Kidney epithelial cell (primary cell): Measurements from ENCODE around the gene GFY. TPM values are rescaled to one million over a fixed set of nuclear protein-coding genes. Genes with fewer than 3 reads are reported as not detected.

ENCODE experiments used
- DNase-seq: peaks from one replicate; pipeline ENCODE4 v3.0.0-alpha.2; 2010; ENCODE audit warnings: low read depth
- H3K27me3 ChIP-seq: 2 replicates; pipeline ENCODE4 v1.6.0; 2011; ENCODE audit warnings: low read length; ENCODE audit not compliant: control insufficient read depth, insufficient read depth
- H3K36me3 ChIP-seq: 2 replicates; pipeline ENCODE4 v1.5.1; 2011; ENCODE audit warnings: low read length; ENCODE audit not compliant: control insufficient read depth, insufficient read depth
- H3K4me3 ChIP-seq: 2 replicates; pipeline ENCODE4 v1.5.1; 2011; ENCODE audit warnings: low read depth, mild to moderate bottlenecking, control low read depth, low read length
- CTCF ChIP-seq: IDR thresholded peaks from 2 replicates; pipeline ENCODE4 v1.5.1; 2011; ENCODE audit warnings: mild to moderate bottlenecking, moderate library complexity, low read length, control low read depth, inconsistent platforms; ENCODE audit not compliant: insufficient read depth, poor library complexity, severe bottlenecking
- total RNA-seq: library from RNA; depleted of rRNA; stranded (reverse); fragments of >200 nt; gene quantifications from 2 replicates; pipeline ENCODE4 v1.2.3, GENCODE V29; 2015

GFY gene
- total RNA-seq, 1 donor from 2014 or later = not detected

DNA sequence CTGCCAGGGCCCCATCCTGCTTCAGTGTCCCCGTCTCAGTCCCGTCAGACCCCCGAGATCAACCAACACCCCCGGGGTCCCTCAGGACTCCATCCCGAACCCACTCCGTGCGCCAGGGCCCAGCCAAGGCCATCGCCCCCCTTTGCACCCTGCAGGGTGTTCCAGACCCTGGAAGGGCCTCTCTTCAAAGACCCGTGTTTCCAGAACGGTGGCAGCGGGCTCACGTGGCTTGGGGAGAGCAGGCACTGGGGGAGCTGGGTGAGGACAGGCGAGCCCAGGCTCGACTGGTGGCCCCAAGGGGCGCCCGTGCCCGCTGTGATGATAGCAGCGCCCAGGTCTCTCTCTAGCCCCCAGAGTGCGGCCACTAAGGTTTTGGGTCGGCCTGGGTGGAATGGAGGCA lies 35.8 kb upstream of the GFY start:
- no peak for DNase-seq
- no peak for TF ChIP-seq CTCF
- no peaks in the 10 kb centered on the region for H3K36me3 ChIP-seq
- H3K4me3 ChIP-seq = no peak overlapping the region
- peaks cover 22% of the 10 kb centered on the region for H3K27me3 ChIP-seq

GRCh38 chr19:49390131-49390928 lies 34.9 kb upstream of the GFY start:
- no peak overlapping the region for H3K4me3 ChIP-seq
- no peak for TF ChIP-seq CTCF
- no peak for DNase-seq
- peaks cover 25% of the 10 kb centered on the region for H3K27me3 ChIP-seq
- H3K36me3 ChIP-seq = no peaks in the 10 kb centered on the region

DNA sequence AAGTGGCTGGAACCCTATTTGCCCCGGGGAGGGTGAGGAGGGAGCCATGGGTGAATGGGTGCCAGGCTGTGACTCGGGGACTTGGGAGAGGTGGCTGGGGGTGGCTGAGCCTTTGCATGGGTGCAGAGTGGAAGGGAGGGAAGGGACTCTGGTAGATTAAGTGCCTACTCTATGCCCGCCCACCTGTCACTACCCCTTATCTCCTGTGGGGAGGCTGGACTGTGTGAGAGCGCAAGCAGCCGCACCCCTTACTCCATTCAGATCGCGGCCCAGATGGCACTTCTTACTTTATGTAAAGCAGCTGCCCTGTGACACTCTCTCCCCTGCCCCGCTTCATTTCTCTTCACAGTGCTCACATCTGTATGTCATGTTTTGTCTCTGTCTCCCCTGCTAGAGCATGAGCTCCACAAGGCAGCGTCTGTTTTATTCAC lies 34.2 kb upstream of the GFY start:
- TF ChIP-seq CTCF = no peak
- Histone ChIP-seq H3K4me3 (no peak overlapping the region), H3K27me3 (peaks cover 25% of the 10 kb centered on the region), H3K36me3 (no peaks in the 10 kb centered on the region)
- DNase-seq = no peak

DNA sequence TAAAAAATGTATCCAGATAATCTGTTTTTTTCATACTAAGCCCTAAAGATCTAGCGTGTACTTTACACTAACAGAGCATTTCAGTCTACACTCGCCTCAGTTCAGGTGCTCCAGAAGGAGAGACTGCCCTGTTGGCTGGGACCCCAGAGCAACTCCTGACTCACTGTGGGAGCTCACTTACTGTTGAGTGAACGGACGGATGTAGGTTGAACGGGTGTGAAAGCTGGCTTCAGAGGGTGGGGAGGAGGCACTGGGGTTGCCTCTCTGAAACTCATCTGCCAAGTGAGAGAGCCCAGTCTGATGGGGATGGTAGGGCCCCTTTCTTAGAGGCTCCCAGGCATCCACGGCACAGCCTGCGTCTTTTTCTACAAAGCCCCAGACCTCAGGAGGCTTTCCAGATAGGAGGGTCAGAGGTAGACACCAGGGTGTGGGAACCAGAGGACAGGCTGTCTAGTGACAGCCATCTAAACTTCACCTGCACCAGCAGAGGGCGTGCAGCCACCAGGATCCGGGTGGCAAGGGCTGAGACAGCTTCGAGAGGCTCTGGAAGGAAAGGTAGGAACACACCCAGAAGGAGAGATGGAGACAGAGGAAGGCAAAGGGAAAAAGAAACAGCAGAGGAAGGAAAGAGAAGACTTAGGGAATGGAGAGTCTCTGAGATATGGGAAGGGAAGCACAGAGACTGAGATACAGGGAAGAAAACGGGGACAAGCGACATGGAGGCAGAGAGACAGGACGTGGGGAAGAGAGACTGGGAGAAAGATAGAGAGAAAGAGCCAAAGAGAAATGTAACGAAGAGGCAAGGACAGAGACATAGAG lies 33.4 kb upstream of the GFY start:
- DNase-seq = peak; percentile 19
- H3K4me3 ChIP-seq = no peak overlapping the region
- no peaks in the 10 kb centered on the region for H3K36me3 ChIP-seq
- peaks cover 25% of the 10 kb centered on the region for H3K27me3 ChIP-seq
- TF ChIP-seq CTCF = peak; percentile 91

- no peak for DNase-seq
- H3K27me3 ChIP-seq = peaks cover 32% of the 10 kb centered on the region
- no peak for TF ChIP-seq CTCF
- no peak overlapping the region for H3K4me3 ChIP-seq
- H3K36me3 ChIP-seq = no peaks in the 10 kb centered on the region
These were observed 31.3 kb upstream of the GFY start for GRCh38 chr19:49393881-49394280.
